Activated naive CD8-positive, alpha-beta T cell (primary cell): Measurements from ENCODE around the gene AKR7A3.
"Not testable (repeated sequence)": the region's sequence is repeated elsewhere in the genome, so short reads cannot be mapped to it uniquely, and the experiment has no call there.

Experiments
- H3K27ac Mint-ChIP-seq: one replicate; pipeline ENCODE4 v1.8.0; 2021; ENCODE audit warnings: mixed read lengths
- H3K27me3 Mint-ChIP-seq: one replicate; pipeline ENCODE4 v1.8.0; 2021; ENCODE audit warnings: mixed read lengths
- H3K36me3 Mint-ChIP-seq: one replicate; pipeline ENCODE4 v1.8.0; 2021; ENCODE audit warnings: mixed read lengths
- H3K4me1 Mint-ChIP-seq: one replicate; pipeline ENCODE4 v1.8.0; 2021; ENCODE audit warnings: low read depth, mixed read lengths
- H3K4me3 Mint-ChIP-seq: one replicate; pipeline ENCODE4 v1.8.0; 2021; ENCODE audit warnings: mild to moderate bottlenecking, mixed read lengths
- H3K9me3 Mint-ChIP-seq: one replicate; pipeline ENCODE4 v1.8.0; 2021; ENCODE audit warnings: low read depth, mixed read lengths

Gene AKR7A3

DNA sequence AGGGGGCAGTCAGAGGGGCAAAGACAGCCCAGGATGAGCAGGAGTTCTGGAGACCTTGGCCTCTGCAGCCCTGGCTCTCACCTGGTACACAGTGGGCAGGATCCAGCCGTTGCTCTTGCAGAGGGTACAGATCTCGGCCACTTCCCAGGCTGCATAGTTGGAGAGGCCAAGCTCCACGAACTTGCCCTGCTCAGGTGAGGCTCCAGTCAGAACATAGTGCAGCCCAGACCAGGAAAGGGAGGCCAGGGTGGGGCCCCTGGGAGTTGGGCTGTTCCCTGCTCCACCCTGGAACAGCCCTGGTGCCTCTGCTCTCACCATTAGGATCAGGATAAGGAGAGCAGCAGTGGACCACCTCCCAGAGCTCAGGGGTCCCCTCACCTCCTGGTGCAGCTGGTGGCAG, 2.8 kb downstream of the AKR7A3 start:
- H3K4me1 Mint-ChIP-seq, H3K27me3 Mint-ChIP-seq, H3K9me3 Mint-ChIP-seq, H3K4me3 Mint-ChIP-seq, H3K36me3 Mint-ChIP-seq, H3K27ac Mint-ChIP-seq: not testable (repeated sequence)

DNA sequence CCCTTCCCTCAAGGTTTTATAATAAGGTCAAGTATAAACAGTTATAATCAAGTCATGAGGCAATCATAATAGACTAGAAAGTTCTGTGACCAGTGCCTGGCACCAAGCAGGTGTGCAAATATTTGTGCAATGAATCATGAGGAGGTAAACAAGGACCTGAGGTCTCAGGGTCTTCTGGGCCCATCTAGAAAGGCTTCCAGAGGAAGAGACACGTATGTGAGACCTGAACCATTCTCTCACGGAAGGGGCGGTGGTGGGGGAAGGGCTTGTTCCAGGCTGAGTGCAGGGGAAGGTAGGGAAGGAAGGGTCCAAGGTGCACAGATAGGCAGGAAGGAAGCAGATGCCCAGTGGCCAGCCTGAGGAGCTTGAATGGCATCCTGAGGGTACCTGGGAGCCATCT, 3.2 kb downstream of the AKR7A3 start:
- not testable (repeated sequence) for H3K27me3 Mint-ChIP-seq, H3K27ac Mint-ChIP-seq, H3K4me3 Mint-ChIP-seq, H3K4me1 Mint-ChIP-seq, H3K36me3 Mint-ChIP-seq, H3K9me3 Mint-ChIP-seq

DNA sequence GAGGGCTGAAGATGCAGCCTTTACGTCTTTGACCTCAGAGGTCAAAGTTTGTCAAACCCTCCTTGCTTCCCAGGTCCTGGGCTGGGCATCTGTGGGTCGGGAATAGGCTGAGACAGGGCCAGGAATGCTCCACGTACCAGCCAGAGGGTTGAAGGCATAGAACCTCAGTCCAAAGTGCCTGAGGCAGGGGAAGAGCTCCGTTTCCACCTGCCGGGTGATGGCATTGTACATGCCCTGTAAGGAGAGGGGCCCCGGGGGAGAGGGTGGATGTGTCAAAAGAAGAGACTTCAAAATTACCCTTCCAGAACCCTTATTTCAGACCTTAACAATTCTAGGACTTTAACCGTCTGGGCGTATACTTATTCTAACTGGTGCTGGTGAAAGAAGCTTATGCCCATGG, 3.7 kb downstream of the AKR7A3 start:
- Mint-ChIP-seq H3K4me3 (no peak overlapping the region), H3K27me3 (peaks cover 3% of the 10 kb centered on the region), H3K4me1 (peaks cover 8% of the 10 kb centered on the region), H3K27ac (no peak overlapping the region), H3K9me3 (no peaks in the 10 kb centered on the region), H3K36me3 (peaks cover 7% of the 10 kb centered on the region)

DNA sequence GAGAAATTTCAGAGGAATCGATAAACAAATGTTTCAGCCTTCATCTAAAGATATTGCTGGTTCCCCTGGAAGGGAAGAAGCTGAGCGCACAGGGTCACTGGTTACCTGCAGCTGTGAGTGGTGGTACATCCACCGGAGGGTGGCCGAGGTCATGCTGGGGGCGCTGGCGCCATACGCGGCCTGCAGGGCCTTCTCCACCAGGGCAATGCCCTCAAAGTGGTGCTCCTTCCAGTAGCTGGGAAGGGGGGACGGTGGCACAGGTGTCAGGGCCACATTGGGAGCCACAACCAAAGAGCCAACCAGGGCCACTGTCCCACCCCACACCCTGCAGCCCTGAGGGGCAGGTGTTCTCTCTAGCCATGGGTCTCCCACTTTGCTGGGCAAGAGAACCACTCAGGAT, 4.7 kb downstream of the AKR7A3 start:
- no peaks in the 10 kb centered on the region for H3K36me3 Mint-ChIP-seq
- H3K4me1 Mint-ChIP-seq = peaks cover 3% of the 10 kb centered on the region
- H3K4me3 Mint-ChIP-seq = no peak overlapping the region
- H3K27ac Mint-ChIP-seq = no peak overlapping the region
- H3K27me3 Mint-ChIP-seq = no peaks in the 10 kb centered on the region
- H3K9me3 Mint-ChIP-seq = no peaks in the 10 kb centered on the region

DNA sequence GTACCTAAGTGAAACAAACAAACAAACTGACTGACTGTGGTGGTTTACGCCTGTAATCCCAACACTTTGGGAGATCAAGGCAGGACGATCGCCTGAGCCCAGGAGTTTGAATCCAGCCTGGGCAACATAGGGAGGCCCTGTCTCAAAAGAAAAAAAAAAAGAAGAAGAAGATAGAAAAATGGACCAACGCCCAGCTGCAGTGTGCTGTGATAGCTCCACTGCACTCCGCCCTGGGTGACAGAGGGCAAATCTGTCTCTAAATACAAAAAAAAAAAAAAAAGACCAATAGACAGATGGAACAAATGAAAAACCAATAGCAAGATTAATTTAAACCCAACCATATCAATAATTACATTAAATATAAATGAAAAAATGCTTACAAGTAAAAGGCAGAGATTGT, 13.9 kb downstream of the AKR7A3 start:
- Mint-ChIP-seq H3K4me1 (peaks cover 6% of the 10 kb centered on the region), H3K4me3 (no peak overlapping the region)

DNA sequence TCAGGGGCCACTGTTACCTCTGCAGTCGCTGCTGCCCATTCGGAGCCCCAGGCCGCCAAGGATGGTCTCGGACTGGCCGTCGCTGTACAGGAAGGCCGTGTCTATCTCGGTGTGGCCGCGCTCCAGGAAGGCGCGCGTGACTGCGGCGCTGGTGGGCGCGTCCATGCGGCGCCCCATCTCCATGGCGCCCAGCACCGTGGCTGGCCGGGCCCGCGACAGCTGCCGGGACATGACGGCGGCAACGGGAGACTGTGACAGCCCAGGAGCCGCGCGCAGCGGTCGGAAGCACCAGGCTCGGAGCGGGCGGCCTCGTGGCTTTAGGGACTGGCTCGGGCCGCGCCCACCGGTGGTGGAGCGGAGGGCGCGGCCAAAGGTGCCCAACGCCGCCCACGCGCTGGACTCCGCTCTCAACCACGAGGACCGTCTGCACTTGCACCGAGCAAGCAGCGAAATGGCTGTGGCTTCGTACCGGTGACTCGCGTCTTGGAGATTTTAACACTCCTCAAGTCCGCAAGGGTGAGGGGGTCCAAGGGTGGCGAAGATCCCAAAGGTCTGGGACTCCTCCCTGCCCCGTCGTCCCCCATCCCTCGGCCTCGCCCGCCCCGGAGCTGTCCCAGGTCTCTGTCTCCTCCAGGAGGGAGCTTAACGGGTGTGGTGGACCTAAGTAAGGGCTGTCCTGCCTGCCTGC, 14.6 kb downstream of the AKR7A3 start:
- not testable (repeated sequence) for H3K27ac Mint-ChIP-seq, H3K27me3 Mint-ChIP-seq, H3K36me3 Mint-ChIP-seq, H3K4me3 Mint-ChIP-seq, H3K4me1 Mint-ChIP-seq, H3K9me3 Mint-ChIP-seq

More for the DNA sequence above, 13.9 kb downstream of the AKR7A3 start:
- H3K27me3 Mint-ChIP-seq = peaks cover 9% of the 10 kb centered on the region
- H3K9me3 Mint-ChIP-seq = peaks cover 4% of the 10 kb centered on the region
- H3K27ac Mint-ChIP-seq = no peak overlapping the region
- peaks cover 6% of the 10 kb centered on the region for H3K36me3 Mint-ChIP-seq

DNA sequence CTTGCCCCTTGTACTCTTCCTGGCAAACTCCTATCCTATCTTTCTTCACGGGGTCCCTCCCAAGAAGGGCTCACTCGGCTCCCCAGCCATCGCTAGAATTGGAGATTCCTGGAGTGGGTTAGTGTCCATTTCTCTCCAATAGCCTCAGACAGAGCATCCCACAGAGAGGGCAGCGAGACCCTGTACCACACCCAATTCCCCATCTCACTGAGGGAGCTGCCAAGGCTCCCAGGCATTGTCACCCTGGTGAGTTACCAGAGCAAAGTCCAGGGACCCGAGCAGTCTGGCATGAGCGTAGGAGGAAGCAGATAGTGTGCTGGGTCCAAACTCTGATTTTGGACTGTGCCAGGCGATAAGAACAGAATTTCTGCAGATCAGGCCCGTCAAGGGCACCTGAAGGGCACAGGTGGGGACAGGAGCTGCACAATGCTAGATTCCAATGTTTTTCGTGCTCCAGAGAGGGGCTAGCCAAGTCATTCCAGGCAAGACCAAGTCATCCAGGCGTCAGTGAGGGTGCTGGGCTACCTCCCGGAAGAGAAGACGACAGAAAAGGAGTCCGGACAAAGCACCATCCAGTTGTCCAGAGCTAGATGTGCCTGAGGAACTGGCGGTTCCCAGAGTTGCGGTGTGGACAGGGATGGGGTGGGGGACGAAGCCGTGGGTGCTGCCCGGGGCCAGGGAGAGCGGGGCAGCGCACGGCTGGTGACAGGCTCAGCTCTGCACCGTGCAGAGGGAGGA, 15.3 kb downstream of the AKR7A3 start:
- Mint-ChIP-seq H3K9me3 (peaks cover 4% of the 10 kb centered on the region), H3K4me3 (peak overlapping the region; percentile 44), H3K4me1 (peaks cover 6% of the 10 kb centered on the region), H3K27ac (no peak overlapping the region), H3K36me3 (peaks cover 6% of the 10 kb centered on the region), H3K27me3 (peaks cover 9% of the 10 kb centered on the region)

DNA sequence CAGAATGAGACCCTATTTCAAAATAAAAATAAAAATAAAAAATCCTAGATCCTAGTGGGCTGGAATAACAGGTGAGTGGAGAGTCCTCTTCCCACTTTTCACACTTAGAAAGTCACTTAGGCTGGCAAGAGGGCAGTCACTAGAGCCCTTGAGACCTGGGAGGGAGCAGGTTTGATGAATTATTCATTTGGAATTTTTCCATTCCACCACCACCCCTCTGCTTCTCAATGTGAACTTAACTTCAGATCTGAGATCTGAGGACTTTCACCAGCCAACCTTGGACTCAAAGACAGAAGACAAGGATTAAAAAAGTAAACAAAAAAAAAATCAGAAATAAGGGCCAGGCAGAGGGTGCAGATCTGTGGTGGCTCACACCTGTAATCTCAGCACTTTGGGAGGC, 16.5 kb downstream of the AKR7A3 start:
- Mint-ChIP-seq H3K27me3 (peaks cover 9% of the 10 kb centered on the region), H3K4me3 (no peak overlapping the region), H3K4me1 (peaks cover 6% of the 10 kb centered on the region), H3K27ac (no peak overlapping the region), H3K9me3 (peaks cover 4% of the 10 kb centered on the region), H3K36me3 (peaks cover 6% of the 10 kb centered on the region)

DNA sequence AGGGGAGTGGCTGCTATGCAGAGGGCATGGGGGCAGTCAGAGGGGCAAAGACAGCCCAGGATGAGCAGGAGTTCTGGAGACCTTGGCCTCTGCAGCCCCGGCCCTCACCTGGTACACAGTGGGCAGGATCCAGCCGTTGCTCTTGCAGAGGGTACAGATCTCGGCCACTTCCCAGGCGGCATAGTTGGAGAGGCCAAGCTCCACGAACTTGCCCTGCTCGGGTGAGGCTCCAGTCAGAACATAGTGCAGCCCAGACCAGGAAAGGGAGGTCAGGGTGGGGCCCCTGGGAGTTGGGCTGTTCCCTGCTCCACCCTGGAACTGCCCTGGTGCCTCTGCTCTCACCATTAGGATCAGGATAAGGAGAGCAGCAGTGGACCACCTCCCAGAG, 18.2 kb downstream of the AKR7A3 start:
- H3K36me3 Mint-ChIP-seq, H3K9me3 Mint-ChIP-seq, H3K27me3 Mint-ChIP-seq, H3K4me3 Mint-ChIP-seq, H3K27ac Mint-ChIP-seq, H3K4me1 Mint-ChIP-seq: not testable (repeated sequence)

DNA sequence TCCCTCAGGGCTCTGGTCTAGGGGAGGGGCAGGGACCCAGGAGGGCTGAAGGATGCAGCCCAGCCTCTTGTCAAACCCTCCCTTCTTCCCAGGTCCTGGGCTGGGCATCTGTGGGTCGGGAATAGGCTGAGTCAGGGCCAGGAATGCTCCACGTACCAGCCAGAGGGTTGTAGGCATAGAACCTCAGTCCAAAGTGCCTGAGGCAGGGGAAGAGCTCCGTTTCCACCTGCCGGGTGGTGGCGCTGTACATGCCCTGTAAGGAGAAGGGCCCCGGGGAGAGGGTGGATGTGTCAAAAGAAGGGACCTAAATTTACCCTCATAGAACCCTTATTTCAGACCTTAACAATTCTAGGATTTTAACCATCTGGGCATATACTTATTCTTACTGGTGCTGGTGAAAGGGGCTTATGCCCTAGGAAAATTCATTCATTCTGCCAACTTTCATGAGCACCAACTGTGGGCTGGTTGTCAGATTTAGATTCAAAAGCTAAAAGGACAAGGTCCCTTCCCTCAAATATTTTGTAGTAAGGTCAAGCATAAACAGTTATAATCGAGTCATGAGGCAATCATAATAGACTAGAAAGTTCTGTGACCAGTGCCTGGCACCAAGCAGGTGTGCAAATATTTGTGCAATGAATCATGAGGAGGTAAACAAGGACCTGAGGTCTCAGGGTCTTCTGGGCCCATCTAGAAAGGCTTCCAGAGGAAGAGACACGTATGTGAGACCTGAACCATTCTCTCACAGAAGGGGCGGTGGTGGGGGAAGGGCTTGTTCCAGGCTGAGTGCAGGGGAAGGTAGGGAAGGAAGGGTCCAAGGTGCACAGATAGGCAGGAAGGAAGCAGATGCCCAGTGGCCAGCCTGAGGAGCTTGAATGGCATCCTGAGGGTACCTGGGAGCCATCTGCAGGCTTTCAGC, 18.9 kb downstream of the AKR7A3 start:
- not testable (repeated sequence) for H3K9me3 Mint-ChIP-seq, H3K27me3 Mint-ChIP-seq, H3K27ac Mint-ChIP-seq, H3K4me3 Mint-ChIP-seq, H3K36me3 Mint-ChIP-seq, H3K4me1 Mint-ChIP-seq

DNA sequence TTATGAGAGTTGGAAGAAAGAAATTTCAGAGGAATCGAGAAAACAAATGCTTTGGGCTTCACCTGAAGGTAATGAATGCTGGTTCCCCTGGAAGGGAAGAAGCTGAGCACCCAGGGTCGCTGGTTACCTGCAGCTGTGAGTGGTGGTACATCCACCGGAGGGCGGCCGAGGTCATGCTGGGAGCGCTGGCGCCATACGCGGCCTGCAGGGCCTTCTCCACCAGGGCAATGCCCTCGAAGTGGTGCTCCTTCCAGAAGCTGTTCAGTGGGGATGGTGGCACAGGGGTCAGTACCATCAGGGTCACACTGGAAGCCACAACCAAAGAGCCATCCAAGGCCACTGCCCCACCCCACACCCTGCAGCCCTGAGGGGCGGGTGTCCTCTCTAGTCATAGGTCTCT, 20.1 kb downstream of the AKR7A3 start:
- H3K4me1 Mint-ChIP-seq = peaks cover 4% of the 10 kb centered on the region
- H3K4me3 Mint-ChIP-seq = no peak overlapping the region
- H3K9me3 Mint-ChIP-seq = no peaks in the 10 kb centered on the region
- H3K27me3 Mint-ChIP-seq = peaks cover 6% of the 10 kb centered on the region
- peaks cover 5% of the 10 kb centered on the region for H3K36me3 Mint-ChIP-seq
- H3K27ac Mint-ChIP-seq = no peak overlapping the region

DNA sequence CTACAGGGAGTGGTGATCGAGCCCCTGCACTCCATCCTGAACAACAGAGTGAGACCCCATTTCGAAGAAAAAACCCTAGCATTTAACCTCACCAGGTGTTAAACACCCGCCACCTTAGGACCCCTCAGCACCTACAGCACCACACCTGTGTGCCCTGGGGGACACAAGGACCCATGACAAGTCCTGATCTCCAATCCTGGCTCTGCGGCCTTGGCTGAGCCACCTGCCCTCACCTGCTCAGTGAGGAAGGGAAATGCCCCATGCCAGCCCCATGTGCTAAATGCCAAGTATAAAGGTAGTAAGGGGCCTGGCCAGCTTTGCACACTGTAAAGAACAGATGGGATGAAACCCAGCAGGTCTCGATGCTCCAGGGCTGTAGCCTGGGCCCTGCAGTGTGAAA, 25.8 kb downstream of the AKR7A3 start:
- H3K9me3 Mint-ChIP-seq = no peaks in the 10 kb centered on the region
- no peaks in the 10 kb centered on the region for H3K4me1 Mint-ChIP-seq
- H3K36me3 Mint-ChIP-seq = peaks cover 2% of the 10 kb centered on the region
- no peaks in the 10 kb centered on the region for H3K27me3 Mint-ChIP-seq
- no peak overlapping the region for H3K4me3 Mint-ChIP-seq
- H3K27ac Mint-ChIP-seq = no peak overlapping the region

DNA sequence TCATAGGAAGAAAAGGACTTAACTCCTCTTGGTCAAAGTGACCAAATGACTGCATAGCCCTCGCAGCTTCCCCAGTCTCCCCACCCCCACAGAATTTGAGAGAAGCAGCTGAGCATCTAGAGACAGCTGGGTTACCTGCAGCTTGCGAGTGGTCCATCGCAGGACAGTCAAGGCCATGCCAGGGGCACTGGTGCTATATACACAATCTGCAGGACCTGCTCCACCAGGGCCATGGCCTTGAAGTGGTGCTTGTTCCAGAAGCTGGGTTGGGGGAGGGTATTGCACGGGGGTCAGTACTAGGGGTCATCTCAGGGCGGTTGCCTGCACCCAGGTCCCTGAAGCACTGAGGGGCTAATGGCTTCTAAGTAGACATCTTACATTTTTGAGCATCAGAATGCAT, 26.5 kb downstream of the AKR7A3 start:
- H3K27me3 Mint-ChIP-seq = no peaks in the 10 kb centered on the region
- H3K4me3 Mint-ChIP-seq = no peak overlapping the region
- peaks cover 4% of the 10 kb centered on the region for H3K36me3 Mint-ChIP-seq
- H3K27ac Mint-ChIP-seq = no peak overlapping the region
- peaks cover 3% of the 10 kb centered on the region for H3K4me1 Mint-ChIP-seq
- no peaks in the 10 kb centered on the region for H3K9me3 Mint-ChIP-seq

DNA sequence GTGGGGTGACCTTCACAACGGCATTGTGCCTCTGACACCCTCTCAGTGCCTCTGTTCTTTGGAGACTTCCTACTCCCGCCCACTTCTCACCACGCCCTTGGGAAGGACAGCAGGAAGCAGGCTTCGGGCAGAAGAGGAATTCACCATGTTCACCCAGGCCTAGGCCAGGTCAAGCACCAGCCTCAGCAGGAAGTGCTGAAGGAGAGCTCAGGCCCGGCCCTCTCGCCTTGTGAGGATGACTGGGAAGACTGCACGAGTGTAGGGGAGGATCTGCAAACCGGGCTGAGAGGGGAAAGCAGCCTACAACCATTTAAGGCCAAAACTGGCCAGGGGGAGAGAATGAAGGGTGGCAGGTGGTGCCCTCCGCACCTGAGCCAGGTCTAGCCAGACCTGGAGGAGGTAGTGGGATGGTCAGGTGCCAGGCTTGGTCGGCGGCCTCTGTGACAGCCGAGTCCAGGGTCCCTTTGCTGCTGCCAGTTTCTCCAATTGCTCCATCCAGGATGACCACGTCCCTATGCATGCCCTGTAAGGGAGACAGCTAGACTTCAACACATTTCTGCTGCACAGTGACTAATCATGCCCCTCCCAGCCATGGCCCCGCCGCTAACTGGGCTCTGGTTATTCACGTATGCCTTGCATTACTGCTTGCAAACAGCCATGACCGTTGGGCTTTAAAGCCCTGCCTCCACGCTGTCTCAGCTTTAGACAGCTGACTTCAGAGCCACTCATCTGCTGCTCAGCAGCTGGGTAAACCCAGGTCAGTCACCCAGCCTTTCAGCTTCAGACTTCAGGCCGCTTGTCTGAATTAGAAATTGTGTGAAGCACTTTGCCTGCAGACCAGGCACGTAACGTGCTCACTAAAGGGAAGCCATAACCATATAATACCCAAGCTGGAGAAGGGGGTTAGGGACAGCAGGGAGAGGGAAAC, 28.1 kb downstream of the AKR7A3 start:
- H3K4me1 Mint-ChIP-seq = peaks cover 7% of the 10 kb centered on the region
- no peak overlapping the region for H3K4me3 Mint-ChIP-seq
- H3K9me3 Mint-ChIP-seq = no peaks in the 10 kb centered on the region
- H3K27ac Mint-ChIP-seq = peak overlapping the region; percentile 34
- peaks cover 2% of the 10 kb centered on the region for H3K36me3 Mint-ChIP-seq
- no peaks in the 10 kb centered on the region for H3K27me3 Mint-ChIP-seq
